Epithelial cell of proximal tubule (primary cell): ENCODE measurements around the gene PACSIN1. TPM values are rescaled to one million over a fixed set of nuclear protein-coding genes. Genes with fewer than 3 reads are reported as not detected.

Experiments
- DNase-seq: peaks from one replicate; pipeline ENCODE4 v3.0.0-alpha.2; 2011; ENCODE audit warnings: low read depth
- H3K4me3 ChIP-seq: 2 replicates; pipeline ENCODE4 v1.5.1; 2011; ENCODE audit warnings: low read depth, mild to moderate bottlenecking, low read length
- total RNA-seq: library from RNA; depleted of rRNA; stranded (reverse); fragments of >200 nt; gene quantifications from 2 replicates; pipeline ENCODE4 v1.2.3, GENCODE V29; 2015
- TF ChIP-seq, protein P1 (sequence below): conservative IDR thresholded peaks from 2 replicates; pipeline ENCODE4 v1.5.1; 2012; ENCODE audit warnings: low read depth, mild to moderate bottlenecking, low read length

PACSIN1 gene
- total RNA-seq, 1 donor from 2014 or later = 1.9 TPM

GRCh38 chr6:34553146-34553545 is 87.3 kb downstream of the PACSIN1 start:
- DNase-seq = no peak
- TF ChIP-seq, protein P1, sequence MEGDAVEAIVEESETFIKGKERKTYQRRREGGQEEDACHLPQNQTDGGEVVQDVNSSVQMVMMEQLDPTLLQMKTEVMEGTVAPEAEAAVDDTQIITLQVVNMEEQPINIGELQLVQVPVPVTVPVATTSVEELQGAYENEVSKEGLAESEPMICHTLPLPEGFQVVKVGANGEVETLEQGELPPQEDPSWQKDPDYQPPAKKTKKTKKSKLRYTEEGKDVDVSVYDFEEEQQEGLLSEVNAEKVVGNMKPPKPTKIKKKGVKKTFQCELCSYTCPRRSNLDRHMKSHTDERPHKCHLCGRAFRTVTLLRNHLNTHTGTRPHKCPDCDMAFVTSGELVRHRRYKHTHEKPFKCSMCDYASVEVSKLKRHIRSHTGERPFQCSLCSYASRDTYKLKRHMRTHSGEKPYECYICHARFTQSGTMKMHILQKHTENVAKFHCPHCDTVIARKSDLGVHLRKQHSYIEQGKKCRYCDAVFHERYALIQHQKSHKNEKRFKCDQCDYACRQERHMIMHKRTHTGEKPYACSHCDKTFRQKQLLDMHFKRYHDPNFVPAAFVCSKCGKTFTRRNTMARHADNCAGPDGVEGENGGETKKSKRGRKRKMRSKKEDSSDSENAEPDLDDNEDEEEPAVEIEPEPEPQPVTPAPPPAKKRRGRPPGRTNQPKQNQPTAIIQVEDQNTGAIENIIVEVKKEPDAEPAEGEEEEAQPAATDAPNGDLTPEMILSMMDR = no peak
- H3K4me3 ChIP-seq = no peak overlapping the region

DNA sequence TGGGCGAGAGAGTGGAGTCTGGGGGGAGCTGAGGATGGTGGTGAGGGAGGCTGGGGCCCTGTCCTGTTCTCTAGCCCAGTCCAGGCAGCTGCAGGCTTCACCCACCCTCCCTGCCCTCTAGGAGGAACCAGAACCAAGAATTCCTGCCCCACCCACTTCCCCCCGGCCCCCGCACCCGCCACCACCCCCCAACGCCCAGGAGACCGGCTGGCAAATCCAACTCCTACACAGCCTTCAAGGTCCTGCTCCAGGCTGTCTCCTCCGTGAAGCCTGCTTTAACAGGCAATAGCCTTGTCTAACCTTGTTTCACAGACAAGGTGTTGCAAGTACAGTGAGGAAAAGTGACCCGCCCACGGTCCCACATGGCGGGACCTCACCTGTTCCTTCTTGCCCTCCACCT is 87.9 kb downstream of the PACSIN1 start:
- DNase-seq = no peak
- H3K4me3 ChIP-seq = no peak overlapping the region
- TF ChIP-seq, protein P1 = no peak

- TF ChIP-seq, protein P1 = no peak
- H3K4me3 ChIP-seq = no peak overlapping the region
- DNase-seq = no peak
Measured at GRCh38 chr6:34554291-34555006, 88.6 kb downstream of the PACSIN1 start.

GRCh38 chr6:34555007-34555322 is 89.1 kb downstream of the PACSIN1 start:
- H3K4me3 ChIP-seq = no peak overlapping the region
- TF ChIP-seq, protein P1 = no peak
- DNase-seq = no peak

DNA sequence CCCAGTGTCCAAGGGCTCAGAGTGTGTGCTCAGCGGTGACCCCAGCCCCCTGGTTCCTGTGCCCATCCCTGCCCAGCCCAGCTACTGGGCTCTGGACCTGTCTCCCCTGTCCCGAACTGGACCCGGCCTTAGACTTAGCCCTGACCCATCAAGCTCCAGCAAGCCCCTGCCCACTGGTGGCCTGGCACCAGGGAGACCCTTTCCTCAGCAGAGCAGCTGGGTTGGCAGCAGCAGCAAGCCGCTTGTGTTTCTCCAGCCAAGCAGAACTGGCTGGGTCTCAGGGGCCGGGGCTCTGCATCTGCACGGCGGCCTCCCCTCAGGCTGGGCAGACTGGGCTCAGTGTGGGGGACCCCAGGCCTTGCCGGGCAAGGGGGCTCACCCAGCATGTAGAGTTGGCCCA is 89.5 kb downstream of the PACSIN1 start:
- DNase-seq = no peak
- no peak overlapping the region for H3K4me3 ChIP-seq
- TF ChIP-seq, protein P1 = no peak

GRCh38 chr6:34556031-34556471 is 90.2 kb downstream of the PACSIN1 start, which contains the start of gene SPDEF:
Gene SPDEF, minus strand, starts transcription at chr6:34556329. Its CDS starts 11,874 bp downstream, at chr6:34544455.
- TF ChIP-seq, protein P1 = no peak
- no peak within 1 kb of the TSS for H3K4me3 ChIP-seq
- DNase-seq = no peak

DNA sequence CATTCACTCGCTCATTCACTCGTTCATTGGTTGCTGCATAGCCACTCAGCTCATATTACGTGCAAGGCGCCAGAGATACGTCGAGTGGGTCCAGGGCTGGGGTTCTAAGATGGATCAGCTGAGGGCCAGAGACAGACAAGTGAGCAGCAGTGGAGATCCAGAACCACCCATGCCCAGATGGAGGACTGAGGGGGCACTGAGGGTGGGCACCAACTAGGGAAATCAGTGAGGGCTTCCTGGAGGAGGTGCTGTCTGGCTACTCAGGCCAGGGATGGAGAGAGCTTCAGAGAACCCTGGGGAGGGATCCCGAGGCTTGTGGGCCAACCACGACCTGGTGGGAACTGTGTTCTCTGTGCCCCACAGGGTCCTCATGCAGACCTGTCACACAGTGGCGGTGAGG is 90.6 kb downstream of the PACSIN1 start:
- TF ChIP-seq, protein P1 = no peak
- no peak for DNase-seq
- H3K4me3 ChIP-seq = no peak overlapping the region
